GM19240 (cell line): Measurements from ENCODE around the gene BAIAP2L2.

ENCODE experiments used
- DNase-seq: peaks from one replicate; pipeline ENCODE4 v3.0.0; 2011; ENCODE audit warnings: low spot score; ENCODE audit not compliant: insufficient read length

BAIAP2L2 gene

DNA sequence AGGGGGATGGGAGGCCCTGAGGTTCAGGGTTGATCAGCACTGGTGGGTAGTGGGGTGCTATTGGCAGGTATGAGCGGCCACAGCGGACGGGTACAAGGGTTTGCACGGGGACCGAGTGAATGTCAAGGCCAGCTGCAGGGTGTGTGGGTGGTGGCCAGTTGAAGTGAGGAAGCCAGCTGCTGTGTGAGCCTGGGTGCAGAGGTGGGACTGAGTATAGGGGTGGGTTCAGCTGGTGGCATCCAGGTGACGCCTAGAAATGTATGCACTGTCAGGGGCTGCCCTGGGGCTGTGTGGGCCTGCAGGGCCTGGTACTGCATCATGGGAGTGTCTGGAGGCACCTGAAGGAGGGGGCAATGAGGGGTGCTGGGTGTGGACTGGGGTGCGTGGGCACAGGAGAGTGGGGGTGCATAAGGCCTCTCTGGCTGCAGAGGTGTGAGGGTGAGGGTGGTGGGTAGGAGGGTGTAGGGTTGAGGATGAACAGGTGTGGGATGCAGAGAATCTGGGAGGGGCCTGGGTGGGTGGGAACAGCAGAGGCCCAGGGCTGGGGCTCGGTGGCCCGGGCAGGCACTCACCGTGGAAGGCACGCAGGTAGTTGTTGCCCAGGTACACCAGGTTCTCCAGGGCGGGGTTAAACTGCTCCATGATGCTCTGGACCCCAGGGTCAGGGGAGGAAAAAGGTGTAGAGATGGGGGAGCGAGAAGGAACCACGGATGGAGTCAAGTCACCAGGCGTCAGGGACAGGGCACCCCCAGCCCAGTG, 1.7 kb downstream of the BAIAP2L2 start:
- no peak for DNase-seq

GRCh38 chr22:38107692-38108515, 2.6 kb downstream of the BAIAP2L2 start:
- no peak for DNase-seq

GRCh38 chr22:38106814-38107578, 3.5 kb downstream of the BAIAP2L2 start:
- no peak for DNase-seq

GRCh38 chr22:38104084-38104483, 6.4 kb downstream of the BAIAP2L2 start:
- no peak for DNase-seq

- DNase-seq: no peak
Observed at GRCh38 chr22:38103641-38104040, 6.8 kb downstream of the BAIAP2L2 start.

DNA sequence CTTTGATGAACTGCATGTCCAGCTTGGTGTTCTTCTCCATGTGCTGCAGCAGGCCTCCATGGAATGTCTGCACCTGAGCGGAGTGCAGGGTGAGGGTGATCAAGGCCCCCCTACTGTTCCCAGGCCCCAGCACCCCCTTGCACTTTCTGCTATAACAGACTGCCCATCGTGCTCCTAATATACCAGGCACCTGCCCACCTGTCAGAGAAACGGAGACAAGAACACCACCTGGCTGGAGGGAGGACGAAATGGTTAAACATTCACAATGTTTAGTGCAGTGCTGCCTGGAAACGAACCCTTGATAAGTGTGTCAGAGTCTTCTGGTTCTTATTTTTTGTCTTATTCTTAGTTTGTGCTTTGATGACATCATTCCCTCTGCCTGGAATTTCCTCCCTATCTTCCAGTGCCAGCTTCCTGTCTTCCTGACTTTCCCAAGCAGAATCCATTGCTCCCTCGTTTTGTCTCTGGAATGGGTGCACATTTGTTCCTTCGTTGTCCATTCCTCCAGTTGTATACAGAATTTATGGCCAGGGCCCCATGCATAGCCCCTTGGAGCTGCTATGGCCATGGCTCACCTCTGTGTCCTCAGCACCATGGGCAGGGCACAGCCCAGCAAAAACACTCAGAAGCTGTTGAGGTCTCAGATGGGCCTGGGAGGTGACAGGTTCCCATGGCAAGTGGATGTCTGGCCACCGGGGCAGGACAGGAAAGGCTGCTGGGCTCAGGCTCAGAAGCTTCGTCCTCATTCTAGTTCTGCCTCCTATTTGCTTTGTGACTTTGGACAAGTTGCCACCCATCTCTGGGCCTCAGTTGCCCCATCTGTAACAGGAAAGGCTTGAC, 11.9 kb downstream of the BAIAP2L2 start:
- DNase-seq: no peak

GRCh38 chr22:38097557-38098409, 12.7 kb downstream of the BAIAP2L2 start:
- DNase-seq: no peak

DNA sequence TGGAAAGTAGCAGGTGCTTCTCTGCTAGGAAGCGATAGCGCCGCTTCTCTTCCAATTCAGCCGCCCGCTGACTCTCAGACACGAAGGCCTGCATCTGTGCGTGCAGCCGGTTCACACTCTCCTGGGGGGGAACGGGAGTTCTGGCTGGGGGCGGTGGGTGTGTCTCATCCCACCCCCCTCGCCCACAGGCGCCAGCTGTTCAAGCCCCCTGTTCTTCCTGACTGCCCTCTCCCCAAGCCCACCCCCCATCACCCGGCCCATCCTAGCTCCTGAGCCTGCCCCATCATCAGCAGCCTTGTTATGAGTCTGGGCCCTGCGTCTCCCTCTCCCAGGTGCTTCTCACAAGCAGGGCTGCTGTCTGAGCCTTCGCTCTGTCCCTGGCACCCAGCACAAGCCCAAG, 13.4 kb downstream of the BAIAP2L2 start:
- no peak for DNase-seq

DNA sequence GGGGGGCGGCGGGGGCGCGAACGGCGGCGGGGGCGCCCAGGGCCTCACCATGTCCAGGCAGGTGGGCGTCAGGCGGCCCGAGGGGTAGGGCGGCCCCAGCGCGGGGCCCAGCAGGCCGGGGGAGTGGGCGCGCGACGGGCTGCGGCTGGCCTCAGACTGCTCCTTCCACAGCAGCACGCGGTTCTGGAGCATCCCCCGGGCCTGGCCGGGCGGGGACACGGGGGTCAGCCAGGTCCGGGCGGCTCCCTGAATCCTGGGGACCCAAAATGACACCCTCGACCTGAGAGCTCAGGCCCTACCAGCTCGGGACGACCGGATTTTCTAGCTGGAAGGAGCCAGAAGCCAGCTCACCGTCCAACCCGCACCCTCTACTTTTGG, 21.0 kb downstream of the BAIAP2L2 start:
- DNase-seq: no peak

DNA sequence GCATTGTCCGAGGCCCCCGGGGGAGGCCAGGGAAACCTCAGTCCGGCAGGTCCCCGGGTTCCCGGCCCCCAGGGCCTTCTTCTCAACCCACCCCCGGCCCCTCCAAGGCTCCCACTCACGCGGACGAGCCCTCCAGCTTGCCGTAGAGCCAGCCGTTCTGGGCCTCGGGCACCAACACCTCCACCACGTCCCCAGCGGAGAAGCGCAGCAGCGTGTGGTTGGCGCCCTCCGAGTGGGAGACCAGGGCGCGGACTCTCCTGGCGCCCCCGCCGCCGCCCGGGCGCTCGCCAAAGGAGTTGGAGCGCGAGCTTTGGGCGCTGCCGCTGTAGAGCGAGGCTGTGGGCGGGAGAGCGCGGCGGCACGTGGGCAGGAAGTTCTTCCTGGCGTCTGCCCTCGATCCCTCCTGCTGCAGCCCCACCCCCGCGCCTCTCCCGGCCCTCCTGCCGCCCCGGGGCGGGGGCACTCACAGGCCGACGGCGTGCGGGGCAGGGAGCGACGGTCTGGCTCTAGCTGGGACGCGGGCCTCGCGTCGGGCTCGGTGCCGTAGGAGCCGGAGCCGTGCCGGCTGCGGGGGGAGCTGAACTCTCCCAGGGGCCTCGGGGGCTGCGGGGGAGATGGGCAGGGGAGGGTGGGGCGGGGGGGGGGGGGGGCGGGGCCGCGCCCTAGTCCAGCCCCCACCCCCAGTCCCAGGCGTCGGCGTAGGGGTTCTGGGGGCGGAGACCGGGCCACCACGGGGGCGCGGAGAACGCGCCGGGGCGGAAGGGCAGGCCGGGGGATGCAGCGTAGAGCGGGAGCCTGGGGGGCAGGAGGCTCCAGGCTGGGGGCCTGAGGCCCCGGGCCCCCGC, 21.6 kb downstream of the BAIAP2L2 start:
- no peak for DNase-seq

DNA sequence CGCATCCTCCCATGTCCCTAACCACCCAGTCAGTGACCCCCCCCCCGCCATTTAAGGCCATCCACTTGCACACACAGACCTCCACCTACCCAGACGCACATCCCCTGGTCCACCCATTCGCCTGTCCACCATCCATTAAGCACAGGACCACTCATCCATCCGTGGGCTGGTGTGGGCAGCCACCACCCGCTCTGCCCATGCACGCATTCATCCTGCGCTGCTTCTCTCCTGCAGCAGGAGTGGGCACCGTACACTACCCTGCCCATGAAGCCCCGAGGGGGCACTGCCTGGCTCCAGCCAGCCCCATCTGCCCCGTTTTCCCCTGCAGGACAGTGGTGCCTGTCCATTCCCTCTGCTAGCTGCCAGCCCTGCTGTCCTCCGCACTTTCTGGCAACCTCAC, 22.6 kb downstream of the BAIAP2L2 start:
- DNase-seq: no peak

GRCh38 chr22:38086942-38087341, 23.5 kb downstream of the BAIAP2L2 start:
- no peak for DNase-seq

DNA sequence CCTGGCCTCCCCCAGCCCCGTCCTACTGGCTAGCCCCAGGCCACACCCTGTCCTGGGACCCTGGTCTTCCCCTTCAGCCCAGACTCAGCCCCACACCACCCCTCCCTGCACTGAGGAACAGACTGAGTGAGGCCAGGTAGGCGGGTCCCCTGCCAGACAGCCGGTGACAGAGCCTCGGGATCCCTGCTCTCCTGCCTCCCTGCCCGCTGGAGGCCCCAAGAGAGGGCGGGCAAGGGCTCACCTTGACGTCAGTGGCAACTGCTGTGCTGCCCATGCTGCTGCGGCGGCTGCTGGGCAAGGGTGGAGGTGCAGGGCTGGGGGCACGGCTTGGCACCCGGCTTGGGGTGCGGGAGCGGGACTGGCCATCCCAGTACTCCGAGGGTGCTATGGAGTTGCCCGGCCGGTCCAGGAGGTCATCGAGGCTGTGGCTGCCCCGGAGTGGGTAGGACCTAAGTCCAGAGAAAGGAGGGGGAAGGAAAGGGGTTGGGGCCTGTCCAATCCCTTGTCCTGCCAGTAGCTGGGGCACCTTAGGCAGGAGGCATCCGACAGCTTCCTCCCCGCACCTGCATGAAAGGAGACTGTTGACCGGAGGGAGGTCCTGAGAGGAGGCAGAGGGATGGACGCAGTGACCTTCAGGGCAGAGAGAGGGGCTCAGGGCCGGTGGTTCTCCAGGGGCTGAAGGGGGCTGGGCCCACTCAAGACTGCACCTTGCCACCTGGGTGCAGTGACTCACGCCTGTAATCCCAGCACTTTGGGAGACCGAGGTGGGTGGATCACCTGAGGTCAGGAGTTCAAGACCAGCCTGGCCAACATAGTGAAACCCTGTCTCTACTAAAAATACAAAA, 24.3 kb downstream of the BAIAP2L2 start:
- DNase-seq: no peak

GRCh38 chr22:38085501-38085900, 25.0 kb downstream of the BAIAP2L2 start:
- no peak for DNase-seq

GRCh38 chr22:38085056-38085455, 25.4 kb downstream of the BAIAP2L2 start:
- DNase-seq: no peak

DNA sequence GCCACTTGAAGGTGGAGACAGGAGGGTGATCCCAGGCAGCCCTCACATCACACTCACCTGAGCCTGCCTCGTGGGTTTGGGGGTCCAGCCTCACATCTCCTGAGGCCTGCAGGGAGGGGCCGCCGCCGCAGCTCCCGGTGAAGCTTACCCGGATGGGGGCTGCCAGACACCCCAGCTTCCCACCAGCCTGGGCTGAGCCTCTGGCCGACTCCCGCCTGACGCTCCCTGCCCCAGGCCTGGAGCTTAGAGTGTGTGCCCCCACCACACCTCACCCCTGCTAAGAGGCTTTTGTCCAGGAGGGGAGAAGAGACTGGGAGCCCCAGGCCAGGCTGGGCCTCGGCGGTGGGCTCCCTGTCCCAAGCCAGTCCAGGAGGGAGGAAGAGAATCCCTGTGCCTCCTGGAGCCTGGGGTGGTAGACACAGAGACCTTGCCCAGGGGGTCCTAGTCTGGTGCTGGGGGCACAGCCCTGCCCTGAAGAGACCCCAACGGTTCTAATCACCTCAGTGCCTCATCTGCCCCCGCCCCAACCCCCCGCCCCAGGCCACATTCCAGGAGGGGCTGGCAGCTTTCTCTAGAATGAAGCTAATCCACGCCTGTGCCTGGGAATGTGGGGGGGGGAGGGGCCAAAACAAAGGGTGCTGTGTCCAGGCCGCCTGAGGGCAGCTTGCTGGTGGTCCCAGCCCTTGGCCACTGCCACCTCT, 26.4 kb downstream of the BAIAP2L2 start, which contains the start of gene SLC16A8:
SLC16A8 (minus strand) TSS at position 254 of the 701 bp plus-strand sequence. CDS start 1,311 bp downstream, outside the sequence.
- no peak for DNase-seq

- no peak for DNase-seq
Observed at GRCh38 chr22:38082986-38083710, 27.3 kb downstream of the BAIAP2L2 start.
